Small intestine (tissue), 7 donors: ENCODE data around the gene DIDO1. TPM values are rescaled to one million over a fixed set of nuclear protein-coding genes. Genes with fewer than 3 reads are reported as not detected.
A peak's percentile ranks its signal among the peaks of the same experiment; 100 is the strongest.

Experiments
- DNase-seq, 2 donors: peaks; one replicate each; pipeline versions ENCODE4 v3.0.0 to v3.0.0-alpha.2; 2013
- FAIRE-seq: peaks from 2 replicates; lab custom pipeline; 2012; peaks lifted over from hg19 to GRCh38; lab: Jason Lieb, UNC
- H3K27ac ChIP-seq, 3 donors: one replicate each; pipeline ENCODE4 v1.5.1; 2013; ENCODE audit warnings: low read length in 2 of 3, mild to moderate bottlenecking in 2 of 3, control low read depth in 1 of 3, inconsistent platforms in 1 of 3, low read depth in 1 of 3, moderate library complexity in 1 of 3
- H3K27me3 ChIP-seq, 3 donors: one replicate each; pipeline ENCODE4 v1.6.1; 2013; ENCODE audit warnings: low read length in 3 of 3, inconsistent platforms in 1 of 3; ENCODE audit not compliant: control insufficient read depth in 3 of 3, insufficient read depth in 3 of 3
- H3K36me3 ChIP-seq, 3 donors: one replicate each; pipeline ENCODE4 v1.6.1; 2013; ENCODE audit warnings: low read length in 3 of 3, inconsistent platforms in 1 of 3, low read depth in 1 of 3, mild to moderate bottlenecking in 1 of 3, moderate library complexity in 1 of 3; ENCODE audit not compliant: control insufficient read depth in 3 of 3, insufficient read depth in 2 of 3
- H3K4me1 ChIP-seq, 3 donors: one replicate each; pipeline ENCODE4 v1.6.1; 2013; ENCODE audit warnings: low read length in 2 of 3, inconsistent platforms in 1 of 3, low read depth in 1 of 3, mild to moderate bottlenecking in 1 of 3, moderate library complexity in 1 of 3; ENCODE audit not compliant: control insufficient read depth in 3 of 3, insufficient read depth in 2 of 3
- H3K4me3 ChIP-seq, 3 donors: one replicate each; pipeline ENCODE4 v1.5.1; 2013; ENCODE audit warnings: low read length in 3 of 3, control low read depth in 1 of 3, inconsistent platforms in 1 of 3, low read depth in 1 of 3, mild to moderate bottlenecking in 1 of 3, moderate library complexity in 1 of 3
- H3K9me3 ChIP-seq, 2 donors: one replicate each; pipeline ENCODE4 v1.6.1; 2013; ENCODE audit warnings: low read depth in 1 of 2, low read length in 1 of 2; ENCODE audit not compliant: control insufficient read depth in 2 of 2, insufficient read depth in 1 of 2
- WGBS, 3 donors: extraction: QIAGEN DNeasy Blood & Tissue Kit; methylation state at CpG; one replicate each; pipeline ENCODE4 v1.1.7; 2013; 5-methylcytosine and 5-hydroxymethylcytosine counted together
- polyA plus RNA-seq, 4 donors: library from polyadenylated mRNA; stranded (reverse) in 3 of 4; unstranded in 1 of 4; fragments of 200-250 nt in 3 of 4; fragments of 120-200 nt in 1 of 4; gene quantifications; one replicate each; pipeline versions ENCODE4 v1.2.1 to v1.2.3, GENCODE V29; 2013
- donor health status: healthy with polysubstance abuse.
- donor health status: control.
- donor health status: control.
- donor health status: Bipolar disorder and iron deficiency.
- donor health status: healthy.

Gene DIDO1
- polyA plus RNA-seq, 4 donors, result 11.6 to 49.4 (median 15.7) TPM

DNA sequence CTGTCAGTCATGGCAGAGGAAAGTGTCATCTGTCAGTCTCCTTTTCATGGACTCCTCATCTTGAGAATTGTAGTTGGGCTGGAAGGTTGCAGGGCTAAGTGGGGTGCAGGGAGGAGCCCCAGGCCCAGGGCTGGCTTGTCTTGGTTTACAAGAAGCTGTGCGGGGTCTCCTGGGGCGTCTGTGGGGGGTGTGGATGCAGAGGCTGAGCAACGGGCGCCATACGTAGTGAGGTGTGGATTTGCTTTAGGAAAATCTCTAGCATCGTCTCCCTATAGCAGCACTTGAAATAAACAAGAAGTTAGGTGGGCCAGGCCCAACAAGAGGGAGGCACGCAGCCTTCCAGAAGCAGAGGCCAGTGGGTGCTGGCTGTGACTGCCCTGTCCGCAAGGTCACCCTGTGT, 24.4 kb upstream of the DIDO1 start:
- no peak for FAIRE-seq
- Histone ChIP-seq H3K27me3 (no peaks in the 10 kb centered on the region), H3K4me3 (no peak overlapping the region), H3K27ac (no peak overlapping the region), H3K4me1 (peaks cover 0 to 28% (median 0%) of the 10 kb centered on the region in 3 donors), H3K36me3 (peaks cover 0 to 44% (median 8%) of the 10 kb centered on the region in 3 donors), H3K9me3 (peaks cover 0 to 5% of the 10 kb centered on the region in 2 donors)
- 89 to 98% (median 93%) methylated on average over 8 of the region's 8 CpGs for WGBS, 3 donors
- DNase-seq, result no peak

DNA sequence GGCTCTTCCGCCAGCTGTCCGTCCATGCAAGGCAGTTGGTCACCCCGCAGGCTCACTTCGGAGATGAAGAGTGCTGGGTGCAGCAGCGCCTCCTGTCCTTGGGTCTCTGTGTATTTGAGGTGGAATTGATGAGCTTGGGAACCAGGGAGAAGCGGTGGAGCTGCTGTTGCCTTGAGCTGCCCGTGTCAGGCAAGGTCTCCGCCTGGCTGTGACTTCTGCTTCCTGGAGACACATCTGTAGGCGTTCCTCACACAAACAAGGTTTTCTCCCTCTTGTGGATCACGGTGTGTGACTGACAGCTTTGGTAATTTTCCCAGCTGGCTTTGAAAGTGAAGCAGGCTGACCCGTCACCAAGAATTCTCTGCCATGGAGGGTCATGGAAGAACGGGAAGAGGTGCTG, 23.7 kb upstream of the DIDO1 start:
- H3K4me1 ChIP-seq, result peaks cover 0 to 24% (median 0%) of the 10 kb centered on the region in 3 donors
- no peak for DNase-seq
- 92 to 96% (median 95%) methylated on average over 12 of the region's 12 CpGs for WGBS, 3 donors
- no peak overlapping the region for H3K27ac ChIP-seq
- peaks cover 2 to 49% (median 12%) of the 10 kb centered on the region in 3 donors for H3K36me3 ChIP-seq
- FAIRE-seq, result no peak
- no peak overlapping the region for H3K4me3 ChIP-seq
- H3K9me3 ChIP-seq, result peaks cover 0 to 5% of the 10 kb centered on the region in 2 donors
- no peaks in the 10 kb centered on the region for H3K27me3 ChIP-seq

DNA sequence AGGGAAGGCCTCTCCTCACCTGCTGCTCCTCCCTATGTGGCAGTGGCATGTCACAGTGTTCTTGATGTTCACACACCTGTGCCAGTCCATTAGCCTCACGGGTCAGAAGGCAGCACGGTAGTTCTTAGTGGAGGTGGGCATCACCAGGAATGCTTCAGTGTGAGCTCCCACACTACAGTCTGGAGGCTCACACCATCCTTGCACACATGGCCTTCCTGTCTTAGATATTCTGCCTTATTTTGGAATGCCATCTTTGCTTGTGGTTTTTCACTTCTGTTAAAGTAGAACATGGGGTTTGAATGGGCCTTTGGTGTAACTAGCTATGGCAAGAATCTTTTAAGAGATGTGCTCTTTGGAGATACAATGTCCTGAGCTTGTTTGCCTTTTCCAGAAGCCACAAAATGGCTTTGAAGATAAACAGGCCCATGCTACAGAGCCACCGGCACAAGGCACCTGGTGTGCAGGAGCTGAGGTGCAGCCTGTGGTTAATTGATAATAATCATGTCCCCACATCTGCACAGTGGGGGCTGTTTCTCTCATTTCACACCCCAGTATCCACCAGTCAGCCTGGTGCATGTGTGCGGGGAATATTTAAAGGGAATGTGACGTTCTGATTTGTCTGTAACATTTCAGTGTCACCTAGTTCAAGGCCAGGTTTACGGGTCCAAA, 23.0 kb upstream of the DIDO1 start:
- DNase-seq (no peak), FAIRE-seq (no peak)
- H3K4me3 ChIP-seq, result no peak overlapping the region
- H3K4me1 ChIP-seq, result peaks cover 0 to 20% (median 0%) of the 10 kb centered on the region in 3 donors
- WGBS, 3 donors, result 94 to 97% (median 95%) methylated on average over 6 of the region's 6 CpGs
- H3K27ac ChIP-seq, result no peak overlapping the region
- H3K27me3 ChIP-seq, result no peaks in the 10 kb centered on the region
- H3K36me3 ChIP-seq, result peaks cover 7 to 55% (median 18%) of the 10 kb centered on the region in 3 donors
- H3K9me3 ChIP-seq, result peaks cover 0 to 5% of the 10 kb centered on the region in 2 donors

DNA sequence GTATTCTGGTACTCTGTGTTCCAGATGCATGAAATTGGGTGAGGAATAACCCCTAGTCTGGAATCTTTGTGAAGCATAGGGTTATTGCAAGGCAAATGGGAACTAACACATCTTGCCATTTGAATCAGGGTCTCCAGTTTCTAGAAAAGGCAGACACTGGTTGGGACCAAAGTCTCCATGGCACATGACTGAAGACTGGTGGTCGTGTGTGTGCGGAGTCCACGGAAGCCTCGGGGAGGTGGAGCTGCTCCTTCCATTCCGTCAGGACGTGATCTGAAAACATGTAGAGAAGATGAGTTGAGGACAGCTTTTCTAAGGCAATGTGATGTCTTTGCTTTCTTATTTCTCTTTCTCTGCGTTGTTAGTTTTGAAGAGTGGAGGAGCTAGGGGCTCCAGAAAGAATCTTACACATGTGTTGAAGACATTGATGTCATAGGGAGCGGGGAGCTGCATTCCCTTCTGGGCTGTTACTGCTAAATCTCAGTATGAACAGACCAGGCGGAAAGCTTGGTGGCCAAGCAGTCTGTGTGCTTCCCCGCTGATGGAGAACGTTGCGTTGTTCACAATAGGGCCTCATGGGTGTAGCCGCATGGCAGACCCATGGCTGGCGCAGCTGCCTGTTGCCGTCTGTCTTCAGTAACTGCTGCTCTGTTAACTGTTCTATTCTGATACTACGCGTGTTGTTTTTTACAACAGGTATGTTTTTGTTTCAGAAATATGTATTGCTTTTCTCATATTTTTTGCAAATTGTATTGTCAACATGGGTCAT, 21.4 kb upstream of the DIDO1 start:
- WGBS, 3 donors, result 93 to 95% (median 94%) methylated on average over 17 of the region's 17 CpGs
- Histone ChIP-seq H3K9me3 (peaks cover 0 to 5% of the 10 kb centered on the region in 2 donors), H3K4me3 (no peak overlapping the region), H3K4me1 (peaks cover 0 to 5% (median 0%) of the 10 kb centered on the region in 3 donors), H3K27me3 (no peaks in the 10 kb centered on the region), H3K27ac (no peak overlapping the region), H3K36me3 (peaks cover 11 to 69% (median 23%) of the 10 kb centered on the region in 3 donors)
- no peak for DNase-seq
- no peak for FAIRE-seq

DNA sequence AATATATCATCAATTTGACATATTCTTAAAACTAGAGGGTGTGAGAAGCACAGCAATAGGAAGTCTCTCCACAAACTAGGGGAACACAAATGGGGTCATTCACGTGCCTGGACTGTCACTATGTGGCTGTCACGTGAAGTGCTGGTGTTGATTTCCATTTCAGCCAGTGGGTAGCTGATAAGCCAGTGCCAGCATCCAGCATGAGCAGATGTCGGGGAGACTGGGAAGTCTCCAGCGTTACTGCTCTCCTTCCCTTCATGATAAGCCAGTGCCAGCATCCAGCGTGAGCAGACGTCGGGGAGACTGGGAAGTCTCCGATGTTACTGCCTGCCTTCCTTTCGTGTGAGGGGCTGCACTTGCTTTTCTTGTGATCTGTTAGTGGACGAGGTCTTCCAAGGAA, 20.6 kb upstream of the DIDO1 start:
- peak in 1 of 2 donors; percentile 50 for DNase-seq
- H3K9me3 ChIP-seq, result peaks cover 0 to 5% of the 10 kb centered on the region in 2 donors
- peaks cover 0 to under 1% (median 0%) of the 10 kb centered on the region in 3 donors for H3K4me1 ChIP-seq
- peaks cover 11 to 76% (median 23%) of the 10 kb centered on the region in 3 donors for H3K36me3 ChIP-seq
- H3K27me3 ChIP-seq, result no peaks in the 10 kb centered on the region
- WGBS, 3 donors, result 14 to 68% (median 40%) methylated on average over 10 of the region's 10 CpGs
- H3K27ac ChIP-seq, result no peak overlapping the region
- FAIRE-seq, result no peak
- no peak overlapping the region for H3K4me3 ChIP-seq

DNA sequence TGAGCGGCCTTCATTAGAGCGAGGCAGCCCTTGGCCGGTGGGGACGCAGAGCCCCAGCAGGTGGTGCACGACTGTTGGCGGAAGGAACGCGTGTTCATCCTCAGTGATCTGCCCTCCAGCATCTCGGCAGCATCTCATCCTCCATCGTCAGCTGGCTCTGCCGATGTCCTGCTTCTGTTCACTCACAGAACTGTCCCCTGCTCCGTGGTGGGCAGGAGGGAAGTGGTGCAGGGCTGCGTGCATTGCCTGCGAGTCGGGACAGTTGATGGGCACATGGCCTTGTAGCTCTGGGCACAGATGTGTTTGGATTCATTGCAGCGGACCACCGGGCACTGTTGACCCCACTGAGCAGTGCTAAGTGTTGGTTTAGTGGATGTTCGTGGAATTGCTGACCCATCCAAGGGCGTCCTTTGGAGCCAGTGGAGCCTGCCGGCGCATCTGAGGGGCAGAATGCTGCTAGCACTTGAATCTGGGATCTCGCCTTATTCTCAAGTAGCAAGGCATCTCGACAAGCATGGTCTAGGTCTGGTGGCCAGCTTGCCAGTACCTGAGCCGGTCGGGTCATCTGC, 19.6 kb upstream of the DIDO1 start:
- DNase-seq (no peak), FAIRE-seq (no peak)
- peaks cover 0 to 5% of the 10 kb centered on the region in 2 donors for H3K9me3 ChIP-seq
- H3K4me3 ChIP-seq, result no peak overlapping the region
- 92 to 94% (median 94%) methylated on average over 24 to 25 of the region's 25 CpGs for WGBS, 3 donors
- no peak overlapping the region for H3K27ac ChIP-seq
- H3K4me1 ChIP-seq, result no peaks in the 10 kb centered on the region
- peaks cover 12 to 73% (median 23%) of the 10 kb centered on the region in 3 donors for H3K36me3 ChIP-seq
- no peaks in the 10 kb centered on the region for H3K27me3 ChIP-seq

DNA sequence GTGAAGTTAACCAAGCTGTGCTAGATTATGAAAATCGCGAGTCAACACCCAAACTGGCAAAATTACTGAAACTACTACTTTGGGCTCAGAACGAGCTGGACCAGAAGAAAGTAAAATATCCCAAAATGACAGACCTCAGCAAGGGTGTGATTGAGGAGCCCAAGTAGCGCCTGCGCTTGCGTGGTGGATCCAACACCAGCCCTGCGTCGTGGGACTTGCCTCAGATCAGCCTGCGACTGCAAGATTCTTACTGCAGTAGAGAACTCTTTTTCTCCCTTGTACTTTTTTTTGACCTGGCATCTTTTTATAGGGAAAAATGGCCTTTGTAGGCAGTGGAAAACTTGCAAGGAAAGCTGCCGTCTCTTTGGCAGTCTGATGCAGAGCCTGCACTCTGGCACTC, 18.4 kb upstream of the DIDO1 start:
- H3K36me3 ChIP-seq, result peaks cover 12 to 65% (median 23%) of the 10 kb centered on the region in 3 donors
- FAIRE-seq, result no peak
- H3K27ac ChIP-seq, result no peak overlapping the region
- no peak overlapping the region for H3K4me3 ChIP-seq
- DNase-seq, result no peak
- no peaks in the 10 kb centered on the region for H3K27me3 ChIP-seq
- WGBS, 3 donors, result 93 to 96% (median 94%) methylated on average over 10 of the region's 10 CpGs
- H3K9me3 ChIP-seq, result peaks cover 0 to 5% of the 10 kb centered on the region in 2 donors
- peaks cover 0 to 1% (median 0%) of the 10 kb centered on the region in 3 donors for H3K4me1 ChIP-seq

DNA sequence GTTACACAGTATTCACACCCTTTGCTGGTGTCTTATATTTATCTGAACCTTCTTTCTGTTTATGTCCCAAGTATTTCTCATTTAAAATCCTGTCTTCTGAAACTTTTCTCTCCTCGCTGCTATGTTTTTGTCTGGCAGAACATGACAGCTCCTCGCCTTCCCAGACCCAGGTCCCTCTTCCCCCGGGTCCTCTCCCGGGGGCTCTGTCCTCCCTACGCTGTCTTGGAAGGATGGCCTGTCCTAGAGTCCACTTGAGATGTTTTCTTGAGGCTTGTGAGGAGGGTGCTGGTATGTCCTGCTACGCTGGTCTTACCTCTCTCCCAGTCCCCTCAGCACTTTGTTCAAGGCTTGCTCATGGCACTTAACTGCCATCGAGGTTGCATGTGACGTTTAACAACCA, 17.9 kb upstream of the DIDO1 start:
- Histone ChIP-seq H3K4me1 (peaks cover 0 to 4% (median 0%) of the 10 kb centered on the region in 3 donors), H3K27ac (no peak overlapping the region), H3K36me3 (peaks cover 12 to 64% (median 23%) of the 10 kb centered on the region in 3 donors), H3K4me3 (no peak overlapping the region), H3K9me3 (peaks cover 0 to 5% of the 10 kb centered on the region in 2 donors), H3K27me3 (no peaks in the 10 kb centered on the region)
- no peak for DNase-seq
- no peak for FAIRE-seq
- 94 to 97% (median 95%) methylated on average over 8 of the region's 8 CpGs for WGBS, 3 donors
